Sigmoid colon (tissue), 7 donors: ENCODE data around the gene ZNF101. TPM values are rescaled to one million over a fixed set of nuclear protein-coding genes. Genes with fewer than 3 reads are reported as not detected.

ENCODE experiments used
- DNase-seq: peaks from one replicate; pipeline ENCODE4 v3.0.0-alpha.2; 2019
- H3K27ac ChIP-seq, 4 donors: fragments of 200-600 bp; sonication (generic); one replicate each; pipeline ENCODE4 v1.5.1; 2016 to 2019; ENCODE audit warnings: mild to moderate bottlenecking in 1 of 4
- H3K27me3 ChIP-seq, 3 donors: fragments of 200-600 bp; sonication (generic); one replicate each; pipeline ENCODE4 v1.5.1; 2019; ENCODE audit warnings: mild to moderate bottlenecking in 1 of 3
- H3K36me3 ChIP-seq, 4 donors: fragments of 200-600 bp; sonication (generic); one replicate each; pipeline ENCODE4 v1.5.1; 2016 to 2019
- H3K4me1 ChIP-seq, 4 donors: fragments of 200-600 bp; sonication (generic); one replicate each; pipeline ENCODE4 v1.5.1; 2017 to 2019
- H3K4me3 ChIP-seq, 4 donors: fragments of 200-600 bp; sonication (generic); one replicate each; pipeline ENCODE4 v1.5.1; 2017 to 2019; ENCODE audit warnings: mild to moderate bottlenecking in 2 of 4, moderate library complexity in 1 of 4
- H3K9me3 ChIP-seq, 4 donors: fragments of 200-600 bp in 3 of 4; sonication (generic) in 3 of 4; one replicate each; pipeline versions ENCODE4 v1.5.1 to v1.6.1; 2013 to 2019
- CTCF ChIP-seq, 4 experiments: fragments of 450-650 bp in 3 of 4; fragments of 200-600 bp in 1 of 4; IDR thresholded peaks; one replicate each; pipeline ENCODE4 v1.5.1; 2016 to 2019; ENCODE audit warnings: antibody characterized with exemption in 4 of 4, mild to moderate bottlenecking in 3 of 4, moderate library complexity in 2 of 4
- EP300 ChIP-seq, 4 donors: sonication (generic); formaldehyde crosslinking; IDR thresholded peaks; one replicate each; pipeline ENCODE4 v1.6.1; 2017; ENCODE audit warnings: antibody characterized with exemption in 4 of 4
- POLR2A ChIP-seq, 2 donors: fragments of 450-650 bp; IDR thresholded peaks; one replicate each; pipeline ENCODE4 v1.6.1; 2016; ENCODE audit warnings: antibody characterized with exemption in 2 of 2, mild to moderate bottlenecking in 2 of 2, moderate library complexity in 2 of 2
- POLR2AphosphoS5 ChIP-seq, 4 donors: sonication (generic); formaldehyde crosslinking; IDR thresholded peaks; one replicate each; pipeline ENCODE4 v1.6.1; 2017; ENCODE audit warnings: antibody characterized with exemption in 4 of 4
- WGBS, 2 donors: extraction: QIAGEN DNeasy Blood & Tissue Kit; methylation state at CpG; one replicate each; pipeline ENCODE4 v1.1.7; 2013; 5-methylcytosine and 5-hydroxymethylcytosine counted together
- intact Hi-C: fragments of 100-400 bp; cut with DNase I; formaldehyde crosslinking; loops from one replicate; pipeline ENCODE4 v1.15.1; 2023
- polyA plus RNA-seq, 3 donors: library from polyadenylated mRNA; stranded (reverse); fragments of 200-250 nt; gene quantifications; one replicate each; pipeline ENCODE4 v1.2.3, GENCODE V29; 2013
- total RNA-seq, 4 donors: library from RNA; depleted of rRNA; stranded (reverse); fragments of >200 nt; gene quantifications; one replicate each; pipeline ENCODE4 v1.1.0, GENCODE V29; 2016
- donor health status: healthy with polysubstance abuse.
- donor health status: Bipolar disorder and iron deficiency.
- donor health status: healthy.

The ZNF101 gene
- total and polyA plus RNA-seq, 7 donors, result 4.7 to 24.2 (median 6.4) TPM

GRCh38 chr19:19670070-19670551 is 1.5 kb downstream of the ZNF101 start:
- Histone ChIP-seq H3K27ac (no peak overlapping the region), H3K4me1 (peaks cover 0 to 21% (median 16%) of the 10 kb centered on the region in 4 donors), H3K36me3 (peaks cover 0 to 9% (median 1%) of the 10 kb centered on the region in 4 donors), H3K4me3 (no peak overlapping the region), H3K27me3 (no peaks in the 10 kb centered on the region), H3K9me3 (no peaks in the 10 kb centered on the region)
- intact Hi-C loops, result no loop called here
- TF ChIP-seq POLR2A (IDR thresholded peaks at IDR 0.05) (no peak), POLR2AphosphoS5 (IDR thresholded peaks at IDR 0.05) (no peak), EP300 (IDR thresholded peaks at IDR 0.05) (no peak), CTCF (IDR thresholded peaks at IDR 0.05) (no peak)
- 78% methylated on average over 10 of the region's 10 CpGs for WGBS, 2 donors
- DNase-seq, result no peak

GRCh38 chr19:19672816-19673215 is 4.2 kb downstream of the ZNF101 start:
- TF ChIP-seq CTCF (IDR thresholded peaks at IDR 0.05) (no peak), EP300 (IDR thresholded peaks at IDR 0.05) (no peak), POLR2AphosphoS5 (IDR thresholded peaks at IDR 0.05) (no peak), POLR2A (IDR thresholded peaks at IDR 0.05) (no peak)
- intact Hi-C loops, result no loop called here
- no peak for DNase-seq
- Histone ChIP-seq H3K27me3 (no peaks in the 10 kb centered on the region), H3K27ac (no peak overlapping the region), H3K9me3 (peaks cover 0 to 11% (median 0%) of the 10 kb centered on the region in 4 donors), H3K4me3 (no peak overlapping the region), H3K4me1 (peaks cover 0 to 19% (median 16%) of the 10 kb centered on the region in 4 donors), H3K36me3 (peaks cover 0 to 32% (median 6%) of the 10 kb centered on the region in 4 donors)
- 90 to 100% methylated on average over 3 of the region's 3 CpGs for WGBS, 2 donors

DNA sequence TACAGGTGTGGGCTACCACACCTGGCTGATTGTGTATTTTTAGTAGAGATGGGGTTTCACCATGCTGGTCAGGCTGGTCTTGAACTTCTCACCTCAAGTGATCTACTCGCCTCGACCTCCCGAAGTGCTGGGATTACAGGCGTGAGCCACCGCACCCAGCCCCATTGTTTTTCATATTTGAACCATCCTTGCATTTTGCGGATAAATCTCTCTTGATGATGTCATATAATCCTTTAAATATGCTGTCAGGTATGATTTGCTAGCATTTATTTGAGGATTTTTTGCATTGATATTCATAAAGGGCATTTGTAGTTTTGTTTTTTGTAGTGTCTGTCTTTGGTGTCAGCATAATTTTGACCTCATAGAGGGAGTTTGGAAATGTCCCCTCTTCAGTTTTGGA is 5.7 kb downstream of the ZNF101 start:
- Histone ChIP-seq H3K36me3 (peaks cover 5 to 46% (median 18%) of the 10 kb centered on the region in 4 donors), H3K27me3 (no peaks in the 10 kb centered on the region), H3K4me1 (peaks cover 0 to 10% (median 9%) of the 10 kb centered on the region in 4 donors), H3K27ac (no peak overlapping the region), H3K4me3 (no peak overlapping the region), H3K9me3 (peaks cover 0 to 25% (median 0%) of the 10 kb centered on the region in 4 donors)
- DNase-seq, result no peak
- no peak for TF ChIP-seq POLR2AphosphoS5 (IDR thresholded peaks at IDR 0.05)
- no peak for TF ChIP-seq POLR2A (IDR thresholded peaks at IDR 0.05)
- TF ChIP-seq EP300 (IDR thresholded peaks at IDR 0.05), result no peak
- no peak for TF ChIP-seq CTCF (IDR thresholded peaks at IDR 0.05)
- intact Hi-C loops, result no loop called here
- 96 to 98% methylated on average over 6 of the region's 6 CpGs for WGBS, 2 donors

- TF ChIP-seq EP300 (IDR thresholded peaks at IDR 0.05) (no peak), CTCF (IDR thresholded peaks at IDR 0.05) (no peak), POLR2A (IDR thresholded peaks at IDR 0.05) (no peak), POLR2AphosphoS5 (IDR thresholded peaks at IDR 0.05) (no peak)
- Histone ChIP-seq H3K36me3 (peaks cover 12 to 69% (median 31%) of the 10 kb centered on the region in 4 donors), H3K27me3 (no peaks in the 10 kb centered on the region), H3K9me3 (peaks cover 0 to 28% (median 0%) of the 10 kb centered on the region in 4 donors), H3K27ac (no peak overlapping the region), H3K4me3 (no peak overlapping the region), H3K4me1 (no peaks in the 10 kb centered on the region)
- 96 to 97% methylated on average over 7 of the region's 7 CpGs for WGBS, 2 donors
- DNase-seq, result no peak
- intact Hi-C loops, result no loop called here
These were observed 8.9 kb downstream of the ZNF101 start for GRCh38 chr19:19677579-19677978.
